Heart left ventricle (tissue), 16 donors: ENCODE results near the gene GATA2. TPM values are rescaled to one million over a fixed set of nuclear protein-coding genes. Genes with fewer than 3 reads are reported as not detected.

Experiments
- ATAC-seq, 4 donors: fragments of 200-7000 bp; cut with Tn5 transposase; one replicate each; pipeline ENCODE4 v1.9.1; 2020 to 2022; ENCODE audit warnings: moderate library complexity in 4 of 4, mild to moderate bottlenecking in 3 of 4, moderate number of reproducible peaks in 1 of 4
- DNase-seq, 5 donors: peaks; one replicate each; pipeline ENCODE4 v3.0.0-alpha.2; 2020
- H3K27ac ChIP-seq, 12 donors: fragments of 200-600 bp; sonication (generic) in 4 of 12; one replicate each; pipeline versions ENCODE4 v1.5.0 to v1.8.0; 2016 to 2022; ENCODE audit warnings: mild to moderate bottlenecking in 2 of 12
- H3K27me3 ChIP-seq, 9 donors: fragments of 200-600 bp; sonication (generic) in 2 of 9; one replicate each; pipeline versions ENCODE4 v1.5.1 to v1.8.0; 2016 to 2022; ENCODE audit warnings: mild to moderate bottlenecking in 3 of 9
- H3K36me3 ChIP-seq, 9 donors: fragments of 200-600 bp; sonication (generic) in 2 of 9; one replicate each; pipeline versions ENCODE4 v1.5.0 to v1.8.0; 2018 to 2022; ENCODE audit warnings: mild to moderate bottlenecking in 2 of 9
- H3K4me1 ChIP-seq, 12 donors: fragments of 200-600 bp; sonication (generic) in 4 of 12; one replicate each; pipeline versions ENCODE4 v1.5.0 to v1.8.0; 2016 to 2022; ENCODE audit warnings: mild to moderate bottlenecking in 3 of 12
- H3K4me3 ChIP-seq, 12 donors: fragments of 200-600 bp; sonication (generic) in 4 of 12; one replicate each; pipeline versions ENCODE4 v1.5.0 to v1.8.0; 2017 to 2022; ENCODE audit warnings: mild to moderate bottlenecking in 9 of 12, moderate library complexity in 4 of 12
- H3K9me3 ChIP-seq, 12 donors: fragments of 200-600 bp; sonication (generic) in 4 of 12; one replicate each; pipeline versions ENCODE4 v1.5.0 to v1.8.0; 2016 to 2022; ENCODE audit warnings: mild to moderate bottlenecking in 1 of 12
- POLR2A ChIP-seq, 2 donors: fragments of 450-650 bp; IDR thresholded peaks; one replicate each; pipeline ENCODE4 v1.6.1; 2017; ENCODE audit warnings: antibody characterized with exemption in 2 of 2, mild to moderate bottlenecking in 2 of 2, moderate library complexity in 2 of 2
- WGBS, 4 donors: extraction: QIAGEN DNeasy Blood & Tissue Kit in 2 of 4; methylation state at CpG; one replicate each; pipeline versions ENCODE4 v1.1.5 to v1.1.7; 2013 to 2018; 5-methylcytosine and 5-hydroxymethylcytosine counted together
- intact Hi-C, 10 donors: fragments of 100-400 bp; cut with DNase I; formaldehyde crosslinking; loops; one replicate each; pipeline versions ENCODE4 v1.11.1 to v1.14.2; 2022
- polyA plus RNA-seq, 2 donors: library from polyadenylated mRNA; stranded (reverse); fragments of 200-250 nt; gene quantifications; one replicate each; pipeline ENCODE4 v1.2.3, GENCODE V29; 2013
- total RNA-seq, 9 donors: library from RNA; depleted of rRNA in 2 of 9; stranded (reverse); fragments of >200 nt in 2 of 9; fragmentation: NEBNext Ultra II Directional in 3 of 9; extraction: Animal tissue kit (Norgen Biotek cat#: 25700) in 3 of 9; gene quantifications; one replicate each; pipeline versions ENCODE4 v1.1.0 to v1.2.4, GENCODE V29; 2016 to 2023
- TF ChIP-seq, protein P1 (sequence below), 12 donors: fragments of 200-600 bp; sonication (generic) in 4 of 12; IDR thresholded peaks; one replicate each; pipeline versions ENCODE4 v1.5.0 to v1.8.0; 2018 to 2022; ENCODE audit warnings: antibody characterized with exemption in 12 of 12, mild to moderate bottlenecking in 5 of 12
- donor health status: ischemic (EF 13 %, LVEDD 7.1; RV severe dilation, severe dysfunction).
- donor health status: healthy with polysubstance abuse.
- donor health status: DM: no; HTN: yes; CAD: no.
- donor health status: DM: no; HTN: no; CAD: no.
- donor health status: ischemic (EF 25% LVEDD 6.9; RV normal size, moderate dysfunction).
- donor health status: ischemic (EF 25% LVEDD 5.7; RV mildly dilated, moderate dysfunction).
- donor health status: healthy.
- donor health status: DM: yes; HTN: yes; CAD: no.
- donor health status: ischemic (EF 35%, LVEDD 5.7; RV mildly dilated, moderate dysfunction).
- donor health status: nonischemic (EF 11% LVEDD 7.7; RV severe dilation, severe dysfunction).
- donor health status: DM: yes; HTN: yes; CAD: no.
- donor health status: PGD.
- donor health status: ischemic (EF 29% LVEDD 5.4; RV normal size, mild dysfunction).
- donor health status: nonischemic (EF 23%, LVEDD 6.1; RV moderate dilation, normal function).

Gene GATA2
- total and polyA plus RNA-seq, 11 donors, result 6.0 to 30.7 (median 12.8) TPM

GRCh38 chr3:128523591-128523990 lies 30.6 kb upstream of the GATA2 start:
- ATAC-seq, result peak in 1 of 4 donors; percentile 48
- Histone ChIP-seq H3K4me3 (no peak overlapping the region), H3K36me3 (no peaks in the 10 kb centered on the region), H3K4me1 (no peaks in the 10 kb centered on the region), H3K27me3 (peaks cover 0 to 4% (median 0%) of the 10 kb centered on the region in 9 donors), H3K27ac (no peak overlapping the region), H3K9me3 (no peaks in the 10 kb centered on the region)
- intact Hi-C loops, result no loop called here
- 89 to 98% (median 92%) methylated on average over 9 to 16 of the region's 16 CpGs for WGBS, 4 donors
- no peak for DNase-seq
- TF ChIP-seq POLR2A (IDR thresholded peaks at IDR 0.05), result no peak
- TF ChIP-seq, protein P1, sequence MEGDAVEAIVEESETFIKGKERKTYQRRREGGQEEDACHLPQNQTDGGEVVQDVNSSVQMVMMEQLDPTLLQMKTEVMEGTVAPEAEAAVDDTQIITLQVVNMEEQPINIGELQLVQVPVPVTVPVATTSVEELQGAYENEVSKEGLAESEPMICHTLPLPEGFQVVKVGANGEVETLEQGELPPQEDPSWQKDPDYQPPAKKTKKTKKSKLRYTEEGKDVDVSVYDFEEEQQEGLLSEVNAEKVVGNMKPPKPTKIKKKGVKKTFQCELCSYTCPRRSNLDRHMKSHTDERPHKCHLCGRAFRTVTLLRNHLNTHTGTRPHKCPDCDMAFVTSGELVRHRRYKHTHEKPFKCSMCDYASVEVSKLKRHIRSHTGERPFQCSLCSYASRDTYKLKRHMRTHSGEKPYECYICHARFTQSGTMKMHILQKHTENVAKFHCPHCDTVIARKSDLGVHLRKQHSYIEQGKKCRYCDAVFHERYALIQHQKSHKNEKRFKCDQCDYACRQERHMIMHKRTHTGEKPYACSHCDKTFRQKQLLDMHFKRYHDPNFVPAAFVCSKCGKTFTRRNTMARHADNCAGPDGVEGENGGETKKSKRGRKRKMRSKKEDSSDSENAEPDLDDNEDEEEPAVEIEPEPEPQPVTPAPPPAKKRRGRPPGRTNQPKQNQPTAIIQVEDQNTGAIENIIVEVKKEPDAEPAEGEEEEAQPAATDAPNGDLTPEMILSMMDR (IDR thresholded peaks at IDR 0.05), result no peak

GRCh38 chr3:128521715-128522114 lies 28.7 kb upstream of the GATA2 start:
- Histone ChIP-seq H3K27ac (no peak overlapping the region), H3K36me3 (no peaks in the 10 kb centered on the region), H3K27me3 (peaks cover 0 to 11% (median 0%) of the 10 kb centered on the region in 9 donors), H3K4me1 (no peaks in the 10 kb centered on the region), H3K4me3 (no peak overlapping the region), H3K9me3 (no peaks in the 10 kb centered on the region)
- 86 to 95% (median 91%) methylated on average over 1 of the region's 1 CpG for WGBS, 4 donors
- ATAC-seq, result no peak
- intact Hi-C loops, result no loop called here
- DNase-seq, result no peak
- TF ChIP-seq POLR2A (IDR thresholded peaks at IDR 0.05), result no peak
- TF ChIP-seq, protein P1 (IDR thresholded peaks at IDR 0.05), result no peak

DNA sequence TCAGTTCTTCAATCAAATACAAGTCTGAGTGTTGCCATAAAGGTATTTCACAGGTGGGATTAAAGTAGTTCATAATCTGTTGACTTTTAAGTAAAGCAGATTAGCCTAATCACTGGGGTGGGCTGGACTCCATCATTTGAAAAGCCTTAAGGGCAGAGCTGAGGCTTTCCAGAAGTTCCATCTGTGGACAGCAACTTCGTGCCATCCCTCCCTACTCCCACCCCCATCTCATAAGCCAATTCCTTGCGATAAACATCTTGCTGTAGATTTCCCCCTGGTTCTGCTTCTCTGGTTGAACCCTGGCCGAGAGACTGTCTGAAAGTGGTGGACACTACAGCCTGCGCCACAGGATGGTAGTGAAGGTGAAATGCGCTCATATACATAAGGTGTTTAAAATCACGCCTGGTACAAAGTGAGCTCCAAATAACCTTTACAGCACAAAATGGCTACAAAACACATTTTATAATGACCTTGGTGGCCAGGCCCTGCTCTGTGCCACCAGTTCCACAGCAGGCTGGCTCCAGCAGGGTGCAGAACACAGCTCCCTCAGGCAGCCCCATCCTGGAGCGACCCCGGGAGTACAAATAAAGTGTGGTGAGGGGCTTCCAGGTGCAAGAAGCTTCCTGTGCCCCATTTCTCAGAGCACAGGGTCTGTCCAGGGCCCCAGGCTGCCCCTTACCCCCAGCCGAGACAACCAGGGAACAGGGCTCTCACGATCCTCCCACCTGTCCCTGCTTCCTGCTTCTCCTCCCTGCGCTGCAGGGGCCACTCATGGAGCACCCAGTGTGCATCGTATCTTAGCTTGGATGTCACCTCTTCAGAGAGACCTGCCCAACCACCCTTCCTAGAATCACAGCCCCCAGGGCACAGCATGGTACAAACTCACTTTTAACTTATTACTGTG lies 25.8 kb upstream of the GATA2 start:
- TF ChIP-seq, protein P1 (IDR thresholded peaks at IDR 0.05), result no peak
- TF ChIP-seq POLR2A (IDR thresholded peaks at IDR 0.05), result no peak
- WGBS, 4 donors, result 75 to 77% (median 77%) methylated on average over 12 of the region's 12 CpGs
- Histone ChIP-seq H3K27me3 (peaks cover 0 to 11% (median 0%) of the 10 kb centered on the region in 9 donors), H3K36me3 (no peaks in the 10 kb centered on the region), H3K4me1 (no peaks in the 10 kb centered on the region), H3K9me3 (peaks cover 0 to 21% (median 7%) of the 10 kb centered on the region in 12 donors), H3K4me3 (no peak overlapping the region), H3K27ac (no peak overlapping the region)
- intact Hi-C loops, result no loop called here
- no peak for ATAC-seq
- DNase-seq, result no peak

GRCh38 chr3:128517648-128518047 lies 24.6 kb upstream of the GATA2 start:
- WGBS, 4 donors, result 63 to 77% (median 76%) methylated on average over 4 of the region's 4 CpGs
- Histone ChIP-seq H3K27me3 (peaks cover 0 to 15% (median 0%) of the 10 kb centered on the region in 9 donors), H3K4me3 (no peak overlapping the region), H3K9me3 (peaks cover 0 to 24% (median 8%) of the 10 kb centered on the region in 12 donors), H3K4me1 (no peaks in the 10 kb centered on the region), H3K27ac (no peak overlapping the region), H3K36me3 (no peaks in the 10 kb centered on the region)
- DNase-seq (no peak), ATAC-seq (peak in 1 of 4 donors; percentile 18)
- TF ChIP-seq, protein P1 (IDR thresholded peaks at IDR 0.05), result no peak
- intact Hi-C loops, result no loop called here
